Gastrocnemius medialis (tissue), 4 donors: ENCODE data around the gene IL34. TPM values are rescaled to one million over a fixed set of nuclear protein-coding genes. Genes with fewer than 3 reads are reported as not detected.
"Not testable (repeated sequence)": the region's sequence is repeated elsewhere in the genome, so short reads cannot be mapped to it uniquely, and the experiment has no call there.

ENCODE experiments used
- ATAC-seq, 2 donors: fragments of 150-250 bp; one replicate each; pipeline ENCODE4 v1.9.1; 2016
- DNase-seq, 2 donors: peaks; one replicate each; pipeline ENCODE4 v3.0.0-alpha.2; 2019
- H3K27ac ChIP-seq, 4 donors: fragments of 200-600 bp; sonication (generic); 1 replicate in 1 of 4; 2 replicates in 3 of 4; pipeline ENCODE4 v1.5.1; 2016 to 2018; ENCODE audit warnings: mild to moderate bottlenecking in 2 of 4, moderate library complexity in 1 of 4
- H3K27me3 ChIP-seq, 3 donors: fragments of 200-600 bp; sonication (generic) in 2 of 3; 1 replicate in 1 of 3; 2 replicates in 2 of 3; pipeline versions ENCODE4 v1.5.1 to v1.6.0; 2016 to 2019; ENCODE audit warnings: mild to moderate bottlenecking in 1 of 3, moderate library complexity in 1 of 3
- H3K36me3 ChIP-seq, 2 donors: fragments of 200-600 bp; sonication (generic) in 1 of 2; one replicate each; pipeline ENCODE4 v1.5.1; 2017 to 2018
- H3K4me1 ChIP-seq, 2 donors: fragments of 200-600 bp; sonication (generic) in 1 of 2; one replicate each; pipeline ENCODE4 v1.5.1; 2016 to 2017; ENCODE audit warnings: mild to moderate bottlenecking in 2 of 2
- H3K4me3 ChIP-seq, 4 donors: fragments of 200-600 bp; sonication (generic) in 3 of 4; 1 replicate in 1 of 4; 2 replicates in 3 of 4; pipeline ENCODE4 v1.5.1; 2016 to 2019; ENCODE audit warnings: mild to moderate bottlenecking in 2 of 4
- H3K9me3 ChIP-seq, 3 donors: fragments of 200-600 bp; sonication (generic) in 2 of 3; 1 replicate in 1 of 3; 2 replicates in 2 of 3; pipeline ENCODE4 v1.5.1; 2016 to 2019
- CTCF ChIP-seq, 5 experiments: fragments of 450-650 bp in 3 of 5; fragments of 200-600 bp in 2 of 5; sonication (generic) in 2 of 5; IDR thresholded peaks in 4 of 5; conservative IDR thresholded peaks in 1 of 5; 1 replicate in 4 of 5; 2 replicates in 1 of 5; pipeline ENCODE4 v1.5.1; 2016 to 2019; ENCODE audit warnings: antibody characterized with exemption in 5 of 5, mild to moderate bottlenecking in 3 of 5, moderate library complexity in 3 of 5
- POLR2A ChIP-seq, 2 donors: fragments of 450-650 bp; IDR thresholded peaks; one replicate each; pipeline ENCODE4 v1.6.1; 2017; ENCODE audit warnings: antibody characterized with exemption in 2 of 2, mild to moderate bottlenecking in 2 of 2, moderate library complexity in 2 of 2
- in situ Hi-C, 4 donors: fragments of 200-750 bp; cut with MboI; loops; one replicate each; pipeline versions ENCODE4 v1.15.0 to v1.8.0; 2017; ENCODE audit warnings: low sequenced_read_pairs in 4 of 4
- intact Hi-C: fragments of 100-400 bp; cut with DNase I; formaldehyde crosslinking; loops from one replicate; pipeline ENCODE4 v1.15.1; 2023; ENCODE audit warnings: low total_unique reads
- total RNA-seq, 4 donors: library from RNA; depleted of rRNA; stranded (reverse); fragments of >200 nt; gene quantifications; one replicate each; pipeline versions ENCODE4 v1.1.0 to v1.2.3, GENCODE V29; 2016

IL34 gene
- total RNA-seq, 4 donors from 2014 or later = 0.71 to 93.0 (median 22.1) TPM

GRCh38 chr16:70665113-70665694 lies 18.8 kb downstream of the IL34 start:
- Histone ChIP-seq H3K4me1 (no peaks in the 10 kb centered on the region), H3K9me3 (no peaks in the 10 kb centered on the region), H3K27ac (no peak overlapping the region), H3K27me3 (no peaks in the 10 kb centered on the region), H3K4me3 (no peak overlapping the region), H3K36me3 (peaks cover 0 to 69% of the 10 kb centered on the region in 2 donors)
- DNase-seq = peak in 1 of 2 donors; percentile 1
- TF ChIP-seq POLR2A (IDR thresholded peaks at IDR 0.05) = no peak
- TF ChIP-seq CTCF (IDR thresholded peaks at IDR 0.05 in 4 of 5, conservative IDR thresholded peaks at IDR 0.05 in 1 of 5) = no peak
- ATAC-seq = no peak
- intact Hi-C loops (no loop called here), in situ Hi-C loops (loop anchor here in 2 of 4 donors (25.0 kb wide), 1 partner anchor 303 kb away; no protein-coding TSS in a partner anchor)

- in situ Hi-C loops = loop anchor here in 2 of 4 donors (25.0 kb wide), 1 partner anchor 304 kb away; no protein-coding TSS in a partner anchor
- Histone ChIP-seq H3K4me1 (no peaks in the 10 kb centered on the region), H3K36me3 (peaks cover 0 to 78% of the 10 kb centered on the region in 2 donors), H3K4me3 (no peak overlapping the region), H3K9me3 (no peaks in the 10 kb centered on the region), H3K27ac (no peak overlapping the region), H3K27me3 (no peaks in the 10 kb centered on the region)
- DNase-seq (no peak), ATAC-seq (no peak)
- intact Hi-C loops = no loop called here
- TF ChIP-seq POLR2A (IDR thresholded peaks at IDR 0.05) = no peak
- TF ChIP-seq CTCF (IDR thresholded peaks at IDR 0.05 in 4 of 5, conservative IDR thresholded peaks at IDR 0.05 in 1 of 5) = no peak
Measured at GRCh38 chr16:70665806-70666735, 19.7 kb downstream of the IL34 start.

DNA sequence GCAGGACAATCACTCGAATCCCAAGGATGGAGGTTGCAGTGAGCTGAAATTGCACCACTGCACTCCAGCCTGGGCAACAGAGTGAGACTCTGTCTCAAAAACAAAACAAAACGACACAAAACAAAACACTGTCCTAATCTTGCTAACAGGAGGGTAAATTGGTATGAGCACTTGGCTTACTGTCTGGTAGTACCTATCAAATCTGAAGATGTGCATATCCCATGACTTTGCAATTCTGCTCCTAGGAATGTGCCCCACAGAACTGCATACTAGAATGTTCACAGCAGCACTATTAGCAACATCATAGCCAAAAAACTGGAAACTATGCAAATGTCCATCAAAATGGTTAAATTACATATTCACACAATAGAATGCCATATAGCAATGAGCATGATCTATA lies 23.8 kb downstream of the IL34 start:
- intact Hi-C loops = no loop called here
- no peaks in the 10 kb centered on the region for H3K4me1 ChIP-seq
- no peaks in the 10 kb centered on the region for H3K27me3 ChIP-seq
- no peak for TF ChIP-seq CTCF (IDR thresholded peaks at IDR 0.05 in 4 of 5, conservative IDR thresholded peaks at IDR 0.05 in 1 of 5)
- TF ChIP-seq POLR2A (IDR thresholded peaks at IDR 0.05) = no peak
- no peak overlapping the region for H3K4me3 ChIP-seq
- no peak overlapping the region for H3K27ac ChIP-seq
- ATAC-seq = no peak
- no peak for DNase-seq
- peaks cover 0 to 89% of the 10 kb centered on the region in 2 donors for H3K36me3 ChIP-seq
- in situ Hi-C loops = loop anchor here in 3 of 4 donors (5.0 to 25.0 kb wide), 3 partner anchors 102 to 308 kb away; no protein-coding TSS in a partner anchor
- H3K9me3 ChIP-seq = no peaks in the 10 kb centered on the region

DNA sequence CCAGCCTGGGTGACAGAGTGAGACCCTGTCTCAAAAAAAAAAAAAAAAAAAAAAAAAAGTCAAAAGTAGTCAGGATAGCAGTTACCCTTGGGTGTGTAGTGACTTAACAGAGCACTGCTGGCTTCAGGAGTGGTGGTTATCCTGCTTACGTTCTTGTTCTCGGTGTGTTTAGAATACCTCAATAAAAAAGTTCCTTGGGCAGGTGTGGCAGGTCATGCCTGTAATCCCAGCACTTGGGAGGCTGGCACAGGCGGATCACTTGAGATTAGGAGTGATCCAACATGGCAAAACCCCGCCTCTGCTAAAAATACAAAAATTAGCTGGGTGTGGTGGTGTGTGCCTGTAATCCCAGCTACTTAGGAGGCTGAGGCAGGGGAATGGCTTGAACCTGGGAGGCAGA lies 24.6 kb downstream of the IL34 start:
- H3K4me3 ChIP-seq, H3K27me3 ChIP-seq, DNase-seq, H3K4me1 ChIP-seq, intact Hi-C loops, H3K27ac ChIP-seq, ATAC-seq, H3K9me3 ChIP-seq: not testable (repeated sequence)
- peaks cover 0 to 89% of the 10 kb centered on the region in 2 donors for H3K36me3 ChIP-seq
- in situ Hi-C loops = loop anchor here in 3 of 4 donors (5.0 to 25.0 kb wide), 3 partner anchors 101 to 309 kb away; no protein-coding TSS in a partner anchor
